Uterus (tissue), 4 donors: ENCODE measurements around the gene DNASE1L2. TPM values are rescaled to one million over a fixed set of nuclear protein-coding genes. Genes with fewer than 3 reads are reported as not detected.
"Not testable (repeated sequence)": the region's sequence is repeated elsewhere in the genome, so short reads cannot be mapped to it uniquely, and the experiment has no call there.

ENCODE experiments used
- DNase-seq, 2 donors: peaks; one replicate each; pipeline ENCODE4 v3.0.0-alpha.2; 2019 to 2020
- H3K27ac ChIP-seq, 2 donors: fragments of 200-600 bp; sonication (generic); 1 replicate in 1 of 2; 2 replicates in 1 of 2; pipeline ENCODE4 v1.5.1; 2016 to 2018
- H3K27me3 ChIP-seq, 2 donors: fragments of 200-600 bp; sonication (generic); one replicate each; pipeline ENCODE4 v1.5.1; 2018 to 2019; ENCODE audit warnings: control low read depth in 1 of 2
- H3K36me3 ChIP-seq, 2 donors: fragments of 200-600 bp; sonication (generic); one replicate each; pipeline ENCODE4 v1.5.1; 2019; ENCODE audit warnings: control low read depth in 1 of 2
- H3K4me1 ChIP-seq, 2 donors: fragments of 200-600 bp; sonication (generic); one replicate each; pipeline ENCODE4 v1.5.1; 2018 to 2019; ENCODE audit warnings: control low read depth in 1 of 2
- H3K4me3 ChIP-seq, 2 donors: fragments of 200-600 bp; sonication (generic); 1 replicate in 1 of 2; 2 replicates in 1 of 2; pipeline ENCODE4 v1.5.1; 2018 to 2019; ENCODE audit warnings: mild to moderate bottlenecking in 1 of 2
- H3K9me3 ChIP-seq, 2 donors: fragments of 200-600 bp; sonication (generic); one replicate each; pipeline ENCODE4 v1.5.1; 2019; ENCODE audit warnings: control low read depth in 1 of 2
- CTCF ChIP-seq, 4 experiments: fragments of 200-600 bp in 2 of 4; fragments of 450-650 bp in 2 of 4; sonication (generic) in 2 of 4; IDR thresholded peaks; one replicate each; pipeline ENCODE4 v1.5.1; 2016 to 2019; ENCODE audit warnings: antibody characterized with exemption in 4 of 4, mild to moderate bottlenecking in 2 of 4, moderate library complexity in 1 of 4
- POLR2A ChIP-seq, 2 donors: fragments of 450-650 bp; IDR thresholded peaks; one replicate each; pipeline ENCODE4 v1.6.1; 2016; ENCODE audit warnings: antibody characterized with exemption in 2 of 2, mild to moderate bottlenecking in 1 of 2, moderate library complexity in 1 of 2
- intact Hi-C: fragments of 100-400 bp; cut with DNase I; formaldehyde crosslinking; loops from one replicate; pipeline ENCODE4 v1.15.1; 2023; ENCODE audit warnings: low total_unique reads
- total RNA-seq, 4 donors: library from RNA; depleted of rRNA in 3 of 4; stranded (reverse); fragments of >200 nt in 3 of 4; gene quantifications; one replicate each; pipeline versions ENCODE4 v1.1.0 to v1.2.4, GENCODE V29; 2014 to 2023
- donor health status: DM: yes; HTN: yes; CAD: no.

Gene DNASE1L2
- total RNA-seq, 4 donors from 2014 or later = 0.97 to 1.2 TPM; not detected in 2

GRCh38 chr16:2200313-2200712 lies 35.9 kb upstream of the DNASE1L2 start:
- no peak overlapping the region for H3K4me3 ChIP-seq
- H3K27me3 ChIP-seq = peaks cover 6% of the 10 kb centered on the region in 2 donors
- TF ChIP-seq POLR2A (IDR thresholded peaks at IDR 0.05) = no peak
- peaks cover 0 to 8% of the 10 kb centered on the region in 2 donors for H3K4me1 ChIP-seq
- DNase-seq = no peak
- H3K36me3 ChIP-seq = no peaks in the 10 kb centered on the region
- intact Hi-C loops = no loop called here
- H3K27ac ChIP-seq = no peak overlapping the region
- H3K9me3 ChIP-seq = no peaks in the 10 kb centered on the region

- H3K4me3 ChIP-seq, H3K27ac ChIP-seq, H3K36me3 ChIP-seq, intact Hi-C loops, H3K27me3 ChIP-seq, DNase-seq, H3K4me1 ChIP-seq, H3K9me3 ChIP-seq: not testable (repeated sequence)
Measured at GRCh38 chr16:2203119-2203688, 33.0 kb upstream of the DNASE1L2 start.

GRCh38 chr16:2204416-2205103 lies 31.7 kb upstream of the DNASE1L2 start:
- no peaks in the 10 kb centered on the region for H3K9me3 ChIP-seq
- TF ChIP-seq POLR2A (IDR thresholded peaks at IDR 0.05) (no peak), CTCF (IDR thresholded peaks at IDR 0.05) (no peak)
- intact Hi-C loops = no loop called here
- no peak for DNase-seq
- H3K27ac ChIP-seq = peak overlapping the region; percentile 96 to 99
- no peaks in the 10 kb centered on the region for H3K27me3 ChIP-seq
- H3K4me1 ChIP-seq = peaks cover 0 to 3% of the 10 kb centered on the region in 2 donors
- H3K36me3 ChIP-seq = no peaks in the 10 kb centered on the region
- H3K4me3 ChIP-seq = peak overlapping the region; percentile 65 to 78

- Histone ChIP-seq H3K27ac (peak within 1 kb of the TSS; percentile 96 to 99), H3K36me3 (no peaks in the 10 kb centered on the region), H3K4me3 (peak within 1 kb of the TSS; percentile 65 to 78), H3K27me3 (no peaks in the 10 kb centered on the region), H3K4me1 (peaks cover 0 to 3% of the 10 kb centered on the region in 2 donors), H3K9me3 (no peaks in the 10 kb centered on the region)
- intact Hi-C loops = no loop called here
- TF ChIP-seq POLR2A (IDR thresholded peaks at IDR 0.05) = peak; percentile 42 to 88
- TF ChIP-seq CTCF (IDR thresholded peaks at IDR 0.05) = peak in 2 of 4 experiments; percentile 16 to 37
- peak; percentile 82 to 89 for DNase-seq
Measured at GRCh38 chr16:2205104-2205966, 30.9 kb upstream of the DNASE1L2 start, which contains the start of gene MLST8. Gene MLST8 (plus strand): TSS chr16:2205454. CDS start chr16:2206086, 632 bp downstream.

- Histone ChIP-seq H3K9me3 (no peaks in the 10 kb centered on the region), H3K4me1 (peaks cover 0 to 3% of the 10 kb centered on the region in 2 donors), H3K27me3 (no peaks in the 10 kb centered on the region), H3K36me3 (no peaks in the 10 kb centered on the region), H3K4me3 (peak overlapping the region; percentile 65 to 78), H3K27ac (peak overlapping the region; percentile 96 to 99)
- intact Hi-C loops = no loop called here
- TF ChIP-seq CTCF (IDR thresholded peaks at IDR 0.05) (no peak), POLR2A (IDR thresholded peaks at IDR 0.05) (no peak)
- DNase-seq = no peak
Measured at GRCh38 chr16:2205967-2206313, 30.3 kb upstream of the DNASE1L2 start.

GRCh38 chr16:2206420-2206779 lies 29.8 kb upstream of the DNASE1L2 start:
- Histone ChIP-seq H3K36me3 (no peaks in the 10 kb centered on the region), H3K27me3 (no peaks in the 10 kb centered on the region), H3K4me1 (peaks cover 0 to 3% of the 10 kb centered on the region in 2 donors), H3K9me3 (no peaks in the 10 kb centered on the region), H3K27ac (peak overlapping the region in 1 of 2 donors; percentile 99), H3K4me3 (peak overlapping the region; percentile 65 to 78)
- intact Hi-C loops = no loop called here
- DNase-seq = no peak
- TF ChIP-seq CTCF (IDR thresholded peaks at IDR 0.05) = no peak
